ENCODE data around the gene MPG. TPM values are rescaled to one million over a fixed set of nuclear protein-coding genes. Genes with fewer than 3 reads are reported as not detected.
"Not testable (repeated sequence)": the region's sequence is repeated elsewhere in the genome, so short reads cannot be mapped to it uniquely, and the experiment has no call there.

MPG gene
- total RNA-seq, 4 donors from 2014 or later: 46.8 to 84.8 (median 61.0) TPM

DNA sequence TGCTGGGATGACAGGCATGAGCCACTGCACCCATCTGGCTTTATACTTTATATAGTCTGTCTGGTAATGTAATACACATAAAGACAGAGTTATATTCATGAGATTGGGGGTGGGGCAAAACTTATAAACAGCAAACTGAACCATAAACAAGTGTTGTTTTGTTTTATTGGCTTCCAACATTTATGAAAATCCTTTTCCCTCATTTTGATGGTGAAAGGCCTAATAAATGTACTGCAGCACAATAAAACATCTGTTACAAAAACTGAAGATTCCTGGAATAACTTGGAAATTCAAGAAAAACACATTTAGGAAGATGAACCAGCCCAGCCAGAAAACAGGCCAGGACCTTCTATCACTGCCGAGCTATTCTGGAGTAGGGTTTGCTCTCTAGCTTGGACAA, 44.3 kb downstream of the MPG start:
- no peak overlapping the region for H3K4me3 ChIP-seq (ENCODE audit: low read depth, poor library complexity, severe bottlenecking)
- no peak for DNase-seq (ENCODE audit: low spot score in 2 of 2)
- intact Hi-C loops (cut with DNase I; ENCODE audit: low total_unique reads): no loop called here
- WGBS, 2 donors: 85 to 87% methylated on average over 1 of the region's 1 CpG
- TF ChIP-seq POLR2A (IDR thresholded peaks at IDR 0.05): no peak
- TF ChIP-seq, protein P1, sequence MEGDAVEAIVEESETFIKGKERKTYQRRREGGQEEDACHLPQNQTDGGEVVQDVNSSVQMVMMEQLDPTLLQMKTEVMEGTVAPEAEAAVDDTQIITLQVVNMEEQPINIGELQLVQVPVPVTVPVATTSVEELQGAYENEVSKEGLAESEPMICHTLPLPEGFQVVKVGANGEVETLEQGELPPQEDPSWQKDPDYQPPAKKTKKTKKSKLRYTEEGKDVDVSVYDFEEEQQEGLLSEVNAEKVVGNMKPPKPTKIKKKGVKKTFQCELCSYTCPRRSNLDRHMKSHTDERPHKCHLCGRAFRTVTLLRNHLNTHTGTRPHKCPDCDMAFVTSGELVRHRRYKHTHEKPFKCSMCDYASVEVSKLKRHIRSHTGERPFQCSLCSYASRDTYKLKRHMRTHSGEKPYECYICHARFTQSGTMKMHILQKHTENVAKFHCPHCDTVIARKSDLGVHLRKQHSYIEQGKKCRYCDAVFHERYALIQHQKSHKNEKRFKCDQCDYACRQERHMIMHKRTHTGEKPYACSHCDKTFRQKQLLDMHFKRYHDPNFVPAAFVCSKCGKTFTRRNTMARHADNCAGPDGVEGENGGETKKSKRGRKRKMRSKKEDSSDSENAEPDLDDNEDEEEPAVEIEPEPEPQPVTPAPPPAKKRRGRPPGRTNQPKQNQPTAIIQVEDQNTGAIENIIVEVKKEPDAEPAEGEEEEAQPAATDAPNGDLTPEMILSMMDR (IDR thresholded peaks at IDR 0.05): no peak

DNA sequence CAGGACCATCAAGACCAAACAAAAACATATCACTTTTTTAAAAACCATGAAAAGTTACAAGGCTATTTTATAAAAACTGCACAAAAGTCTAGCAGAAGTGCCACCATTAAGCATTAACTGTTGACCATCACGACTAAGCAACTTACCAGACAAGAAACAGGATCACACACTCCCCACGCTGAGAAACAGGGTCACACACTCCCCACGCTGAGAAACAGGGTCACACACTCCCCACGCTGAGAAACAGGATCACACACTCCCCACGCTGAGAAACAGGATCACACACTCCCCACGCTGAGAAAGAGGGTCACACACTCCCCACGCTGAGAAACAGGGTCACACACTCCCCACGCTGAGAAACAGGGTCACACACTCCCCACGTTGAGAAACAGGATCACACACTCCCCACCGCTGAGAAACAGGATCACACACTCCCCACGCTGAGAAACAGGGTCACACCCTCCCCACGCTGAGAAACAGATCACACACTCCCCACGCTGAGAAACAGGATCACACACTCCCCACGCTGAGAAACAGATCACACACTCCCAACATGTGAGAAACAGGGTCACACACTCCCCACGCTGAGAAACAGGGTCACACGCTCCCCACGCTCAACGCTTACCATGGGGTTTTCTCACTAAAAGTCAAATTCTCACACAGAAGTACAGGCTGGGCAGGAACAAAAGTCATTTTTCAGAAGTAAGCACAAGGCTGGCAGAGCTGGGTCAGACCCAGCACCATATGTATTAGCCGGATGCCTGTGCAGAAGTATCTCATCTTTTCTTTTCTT, 45.7 kb downstream of the MPG start:
- WGBS, 2 donors: 86 to 94% methylated on average over 19 of the region's 19 CpGs
- DNase-seq (ENCODE audit: low spot score in 2 of 2); intact Hi-C loops (cut with DNase I; ENCODE audit: low total_unique reads); H3K4me3 ChIP-seq (ENCODE audit: low read depth, poor library complexity, severe bottlenecking): not testable (repeated sequence)

DNA sequence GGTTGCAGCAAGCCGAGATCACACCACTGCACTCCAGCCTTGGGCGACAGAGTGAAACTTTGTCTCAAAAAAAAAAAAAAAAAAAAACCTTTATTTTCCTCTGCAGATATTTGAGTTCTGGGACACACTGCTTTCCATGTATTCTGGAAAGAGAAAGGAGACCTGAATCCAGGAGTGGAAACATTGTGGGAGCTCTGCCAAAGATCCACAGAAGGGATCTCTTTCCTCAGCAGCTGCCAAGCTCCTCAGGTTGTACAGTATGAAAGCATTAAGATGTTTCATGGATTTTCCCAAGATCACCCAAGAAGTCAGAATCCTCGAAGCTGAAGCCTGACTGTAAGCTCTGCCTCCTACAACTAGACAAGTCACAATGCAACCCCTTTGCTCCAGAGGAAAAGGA, 47.0 kb downstream of the MPG start:
- DNase-seq (ENCODE audit: low spot score in 2 of 2): no peak
- intact Hi-C loops (cut with DNase I; ENCODE audit: low total_unique reads): no loop called here
- 86 to 87% methylated on average over 3 of the region's 3 CpGs for WGBS, 2 donors
- no peak overlapping the region for H3K4me3 ChIP-seq (ENCODE audit: low read depth, poor library complexity, severe bottlenecking)
- TF ChIP-seq POLR2A (IDR thresholded peaks at IDR 0.05): no peak
- TF ChIP-seq, protein P1 (IDR thresholded peaks at IDR 0.05): no peak

DNA sequence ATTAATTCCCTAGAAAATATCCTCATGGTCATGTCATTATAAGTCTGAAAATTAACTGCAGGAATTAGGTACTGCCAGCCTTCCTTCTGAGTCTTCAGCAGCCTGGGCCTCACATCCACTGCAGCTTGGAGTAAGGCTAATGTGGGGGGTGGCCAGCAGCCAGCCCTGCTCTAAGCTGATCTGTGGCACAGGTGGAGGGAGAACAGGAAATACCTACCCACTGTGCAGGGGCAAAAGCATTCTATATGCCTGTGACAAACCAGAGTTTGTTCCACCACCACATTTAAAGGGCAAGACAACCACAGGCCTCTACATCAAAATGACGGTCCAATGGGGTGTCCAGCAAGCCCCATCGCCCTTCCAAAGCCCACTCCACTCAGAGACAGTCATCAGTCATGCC, 51.0 kb downstream of the MPG start:
- TF ChIP-seq, protein P1 (IDR thresholded peaks at IDR 0.05): no peak
- TF ChIP-seq POLR2A (IDR thresholded peaks at IDR 0.05): no peak
- 93 to 96% methylated on average over 2 of the region's 2 CpGs for WGBS, 2 donors
- intact Hi-C loops (cut with DNase I; ENCODE audit: low total_unique reads): no loop called here
- no peak overlapping the region for H3K4me3 ChIP-seq (ENCODE audit: low read depth, poor library complexity, severe bottlenecking)
- no peak for DNase-seq (ENCODE audit: low spot score in 2 of 2)

DNA sequence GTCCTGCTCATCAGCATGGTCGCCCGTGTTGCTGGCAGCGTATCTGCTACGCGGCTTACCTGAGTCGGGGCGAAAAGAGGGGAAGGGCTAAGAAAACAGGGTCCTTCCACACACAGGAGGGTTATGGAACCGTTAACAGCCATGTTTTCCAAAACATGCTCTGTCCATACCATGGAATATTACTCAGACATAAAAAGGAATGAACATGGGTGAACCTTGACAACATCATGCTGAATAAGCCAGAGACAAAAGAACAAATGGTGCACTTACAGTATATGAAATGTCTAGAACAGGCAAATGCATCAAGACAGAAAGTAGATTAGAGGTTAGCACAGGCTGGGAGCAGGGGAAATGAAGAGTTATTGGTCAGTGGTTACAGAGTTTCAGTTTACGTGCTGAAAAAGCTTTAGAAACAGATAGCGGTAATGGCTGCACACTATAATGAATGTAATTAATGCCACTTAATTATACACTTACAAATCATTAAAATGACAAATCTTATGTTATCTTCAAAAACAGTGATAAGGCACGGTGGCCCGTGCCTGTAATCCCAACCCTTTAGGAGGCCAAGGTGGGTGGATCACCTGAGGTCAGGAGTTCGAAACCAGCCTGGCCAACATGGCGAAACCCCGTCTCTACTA, 52.6 kb downstream of the MPG start:
- intact Hi-C loops (cut with DNase I; ENCODE audit: low total_unique reads): no loop called here
- WGBS, 2 donors: 94% methylated on average over 15 of the region's 15 CpGs
- no peak for DNase-seq (ENCODE audit: low spot score in 2 of 2)
- no peak overlapping the region for H3K4me3 ChIP-seq (ENCODE audit: low read depth, poor library complexity, severe bottlenecking)
- TF ChIP-seq, protein P1 (IDR thresholded peaks at IDR 0.05): no peak
- no peak for TF ChIP-seq POLR2A (IDR thresholded peaks at IDR 0.05)

DNA sequence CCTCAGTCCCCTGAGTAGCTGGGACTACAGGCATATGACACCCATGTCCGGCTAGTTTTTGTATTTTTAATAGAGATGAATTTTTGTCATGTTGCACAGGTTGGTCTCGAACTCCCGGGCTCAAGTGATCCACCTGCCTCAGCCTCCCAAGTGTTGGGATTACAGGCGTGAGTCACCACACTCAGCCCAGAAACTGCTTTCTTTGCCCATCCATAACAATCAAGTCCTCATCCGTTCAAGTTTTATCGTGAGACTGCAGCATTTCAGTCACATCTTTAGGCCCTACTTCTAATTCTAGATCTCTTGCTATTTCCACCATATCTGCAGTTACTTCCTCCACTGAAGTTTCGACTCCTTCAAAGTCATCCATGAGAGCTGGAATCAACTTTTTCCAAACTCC, 54.1 kb downstream of the MPG start:
- intact Hi-C loops (cut with DNase I; ENCODE audit: low total_unique reads): no loop called here
- TF ChIP-seq, protein P1 (IDR thresholded peaks at IDR 0.05): no peak
- TF ChIP-seq POLR2A (IDR thresholded peaks at IDR 0.05): no peak
- 96% methylated on average over 7 of the region's 7 CpGs for WGBS, 2 donors

More for the DNA sequence above, 54.1 kb downstream of the MPG start:
- no peak overlapping the region for H3K4me3 ChIP-seq (ENCODE audit: low read depth, poor library complexity, severe bottlenecking)
- DNase-seq (ENCODE audit: low spot score in 2 of 2): no peak

Data from lower leg skin (tissue), 4 donors.